ENCODE data around the gene SLIT3. TPM values are rescaled to one million over a fixed set of nuclear protein-coding genes. Genes with fewer than 3 reads are reported as not detected.

The SLIT3 gene
- total and polyA plus RNA-seq, 2 donors from 2014 or later, result 14.5 to 54.1 TPM

DNA sequence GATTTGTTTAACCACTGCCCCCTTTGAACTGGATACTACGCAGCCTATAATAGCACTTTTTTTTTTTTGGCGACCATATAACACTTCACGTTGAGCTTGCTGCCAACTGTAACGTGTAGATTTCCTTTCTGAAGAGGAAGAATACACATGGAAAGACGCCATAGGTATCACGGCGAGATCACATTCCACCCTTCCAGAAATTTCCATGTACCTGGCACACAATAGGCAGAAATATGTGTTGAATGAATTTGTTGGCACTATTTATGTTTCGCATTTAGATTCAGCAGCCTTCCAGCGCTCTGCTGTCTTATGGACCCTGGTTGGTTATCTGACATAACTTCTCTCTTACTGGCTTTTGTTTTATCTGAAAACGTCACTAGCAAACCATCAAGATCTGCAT is 250.3 kb downstream of the SLIT3 start:
- DNase-seq (no peak), FAIRE-seq (no peak)
- Histone ChIP-seq H3K27me3 (ENCODE audit: control insufficient read depth, insufficient read depth, low read length) (no peaks in the 10 kb centered on the region), H3K36me3 (ENCODE audit: control insufficient read depth in 2 of 3, insufficient read depth in 3 of 3, low read length in 3 of 3) (no peaks in the 10 kb centered on the region), H3K4me3 (ENCODE audit: low read length in 3 of 3) (no peak overlapping the region), H3K9ac (ENCODE audit: low read length in 3 of 3) (no peak overlapping the region), H3K4me1 (ENCODE audit: control insufficient read depth in 2 of 3, insufficient read depth in 2 of 3, low read depth in 1 of 3, low read length in 3 of 3) (peaks cover 0 to 4% (median 3%) of the 10 kb centered on the region in 3 donors), H3K27ac (ENCODE audit: low read depth in 2 of 2, low read length in 2 of 2) (no peak overlapping the region), H3K9me3 (ENCODE audit: control insufficient read depth in 2 of 3, insufficient read depth in 1 of 3, low read length in 3 of 3) (no peaks in the 10 kb centered on the region)
- TF ChIP-seq CTCF (IDR thresholded peaks at IDR 0.05; ENCODE audit: borderline replicate concordance, extremely low read depth, insufficient read depth), result no peak
- intact Hi-C loops (cut with DNase I), result no loop called here

- Histone ChIP-seq H3K27ac (ENCODE audit: low read depth in 2 of 2, low read length in 2 of 2) (no peak overlapping the region), H3K9me3 (ENCODE audit: control insufficient read depth in 2 of 3, insufficient read depth in 1 of 3, low read length in 3 of 3) (no peaks in the 10 kb centered on the region), H3K9ac (ENCODE audit: low read length in 3 of 3) (no peak overlapping the region), H3K36me3 (ENCODE audit: control insufficient read depth in 2 of 3, insufficient read depth in 3 of 3, low read length in 3 of 3) (no peaks in the 10 kb centered on the region), H3K4me3 (ENCODE audit: low read length in 3 of 3) (no peak overlapping the region), H3K27me3 (ENCODE audit: control insufficient read depth, insufficient read depth, low read length) (no peaks in the 10 kb centered on the region), H3K4me1 (ENCODE audit: control insufficient read depth in 2 of 3, insufficient read depth in 2 of 3, low read depth in 1 of 3, low read length in 3 of 3) (peaks cover 0 to 4% (median 3%) of the 10 kb centered on the region in 3 donors)
- FAIRE-seq, result no peak
- intact Hi-C loops (cut with DNase I), result no loop called here
- TF ChIP-seq CTCF (IDR thresholded peaks at IDR 0.05; ENCODE audit: borderline replicate concordance, extremely low read depth, insufficient read depth), result no peak
- DNase-seq, result no peak
Observed at GRCh38 chr5:169050146-169050571, 250.8 kb downstream of the SLIT3 start.

GRCh38 chr5:169049712-169050111 is 251.2 kb downstream of the SLIT3 start:
- no peak for TF ChIP-seq CTCF (IDR thresholded peaks at IDR 0.05; ENCODE audit: borderline replicate concordance, extremely low read depth, insufficient read depth)
- Histone ChIP-seq H3K27ac (ENCODE audit: low read depth in 2 of 2, low read length in 2 of 2) (no peak overlapping the region), H3K36me3 (ENCODE audit: control insufficient read depth in 2 of 3, insufficient read depth in 3 of 3, low read length in 3 of 3) (no peaks in the 10 kb centered on the region), H3K4me3 (ENCODE audit: low read length in 3 of 3) (no peak overlapping the region), H3K9ac (ENCODE audit: low read length in 3 of 3) (no peak overlapping the region), H3K4me1 (ENCODE audit: control insufficient read depth in 2 of 3, insufficient read depth in 2 of 3, low read depth in 1 of 3, low read length in 3 of 3) (peaks cover 0 to 4% (median 3%) of the 10 kb centered on the region in 3 donors), H3K27me3 (ENCODE audit: control insufficient read depth, insufficient read depth, low read length) (no peaks in the 10 kb centered on the region), H3K9me3 (ENCODE audit: control insufficient read depth in 2 of 3, insufficient read depth in 1 of 3, low read length in 3 of 3) (no peaks in the 10 kb centered on the region)
- DNase-seq, result peak in 2 of 5 donors; percentile 58 to 63
- no peak for FAIRE-seq
- intact Hi-C loops (cut with DNase I), result no loop called here
